ENCODE data around the gene UBTF. TPM values are rescaled to one million over a fixed set of nuclear protein-coding genes. Genes with fewer than 3 reads are reported as not detected.

Gene UBTF
- total and polyA plus RNA-seq, 2 donors (not counting 3 experiments of a cell fraction or from before 2014, with no cell fraction given): 14.7 to 84.7 TPM

DNA sequence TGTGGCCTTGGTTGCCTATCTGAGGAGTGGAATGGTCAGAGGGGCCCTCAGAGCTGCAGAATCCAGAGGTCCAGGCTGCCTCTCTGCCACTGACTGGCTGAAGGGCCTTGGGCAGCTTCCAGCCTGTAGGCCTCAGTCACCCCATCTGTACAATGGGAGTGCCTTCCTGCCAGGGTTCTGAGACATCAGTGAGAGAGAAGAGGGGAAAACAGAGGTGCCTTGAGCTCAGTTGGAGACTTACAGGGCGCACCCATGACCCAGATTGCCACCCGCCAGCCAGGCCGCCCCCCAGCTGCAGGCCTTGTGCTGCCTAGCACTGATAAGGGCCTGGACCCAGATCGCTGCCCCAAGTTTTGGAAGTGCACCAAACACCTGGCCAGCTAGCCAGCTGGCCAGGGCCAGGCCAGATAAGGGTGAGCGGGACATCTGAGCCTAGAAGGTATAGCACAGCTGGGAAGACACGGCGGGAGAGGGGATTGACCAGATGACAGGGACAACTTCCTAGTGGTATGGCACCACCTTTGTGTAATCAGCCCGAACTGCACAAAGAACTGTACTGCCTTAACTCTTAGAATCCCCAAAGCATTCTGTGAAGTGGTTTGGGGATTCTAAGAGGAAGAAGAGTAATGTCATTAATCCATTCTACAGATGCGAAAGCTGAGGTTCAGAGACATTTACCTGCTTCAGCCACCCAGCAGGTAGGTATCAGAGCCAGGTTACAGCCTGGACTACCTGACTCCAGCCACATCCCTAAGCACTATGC, 47.1 kb upstream of the UBTF start:
- Histone ChIP-seq H3K9me3 (replicated peaks; ENCODE audit: control insufficient read depth, insufficient read depth, low read length) (no peaks in the 10 kb centered on the region), H2AFZ (ENCODE audit: low read depth, low read length) (no peak overlapping the region), H3K9me1 (replicated peaks; ENCODE audit: control insufficient read depth, extremely low read depth, insufficient read depth, low read length) (no peaks in the 10 kb centered on the region), H3K4me2 (ENCODE audit: insufficient read depth, low read length) (no peak overlapping the region), H4K20me1 (replicated peaks; ENCODE audit: control insufficient read depth, extremely low read depth, insufficient read depth, low read length) (no peaks in the 10 kb centered on the region), H3K4me3 (replicated peaks in 1 of 3; ENCODE audit: insufficient read depth in 1 of 3, low read depth in 1 of 3, low read length in 3 of 3) (no peak overlapping the region), H3K79me2 (ENCODE audit: control insufficient read depth, insufficient read depth, low read length) (no peaks in the 10 kb centered on the region), H3K4me1 (ENCODE audit: control insufficient read depth, extremely low read depth, insufficient read depth, low read length) (no peaks in the 10 kb centered on the region), H3K36me3 (ENCODE audit: control insufficient read depth in 2 of 2, extremely low read depth in 1 of 2, insufficient read depth in 2 of 2, low read length in 2 of 2) (no peaks in the 10 kb centered on the region), H3K27ac (ENCODE audit: insufficient read depth, low read depth, low read length) (no peak overlapping the region), H3K27me3 (ENCODE audit: control insufficient read depth in 2 of 2, insufficient read depth in 2 of 2, low read length in 2 of 2) (peaks cover 0 to 1% of the 10 kb centered on the region in 2 experiments), H3K9ac (replicated peaks; ENCODE audit: extremely low read depth, insufficient read depth, low read length) (no peak overlapping the region)
- dilution Hi-C loops (cut with MboI; ENCODE audit: extremely low pct_ligation_motif_present, low sequenced_read_pairs): no loop called here
- DNase-seq (ENCODE audit: low read depth, low spot score) (no peak), FAIRE-seq (no peak)
- ChIA-PET CTCF (interaction anchor here (0.9 to 1.3 kb wide), 3 partner anchors 18 to 65 kb away, joined by 3 to 4 read pairs (median 4); no protein-coding TSS in a partner anchor), POLR2A (no interaction called here)
- TF ChIP-seq MAX (IDR thresholded peaks at IDR 0.05; ENCODE audit: insufficient read depth, insufficient read length) (no peak), POLR2A (IDR thresholded peaks at IDR 0.05; ENCODE audit: low read depth, low read length) (no peak), POLR2AphosphoS5 (IDR thresholded peaks at IDR 0.05; ENCODE audit: insufficient read depth, low read depth, low read length) (no peak), EZH2 (IDR thresholded peaks at IDR 0.05; ENCODE audit: borderline replicate concordance, low read depth, low read length, severe bottlenecking) (no peak), MYC (IDR thresholded peaks at IDR 0.05; ENCODE audit: low read depth, low read length) (no peak), JUN (IDR thresholded peaks at IDR 0.05; ENCODE audit: borderline replicate concordance, insufficient read depth, insufficient read length, low read depth) (no peak), GATA2 (IDR thresholded peaks at IDR 0.05; ENCODE audit: insufficient read depth, insufficient read length, low read depth, low read length) (no peak), FOS (IDR thresholded peaks at IDR 0.05; ENCODE audit: borderline replicate concordance, insufficient read depth, low read length) (no peak)
- TF ChIP-seq, protein P1, sequence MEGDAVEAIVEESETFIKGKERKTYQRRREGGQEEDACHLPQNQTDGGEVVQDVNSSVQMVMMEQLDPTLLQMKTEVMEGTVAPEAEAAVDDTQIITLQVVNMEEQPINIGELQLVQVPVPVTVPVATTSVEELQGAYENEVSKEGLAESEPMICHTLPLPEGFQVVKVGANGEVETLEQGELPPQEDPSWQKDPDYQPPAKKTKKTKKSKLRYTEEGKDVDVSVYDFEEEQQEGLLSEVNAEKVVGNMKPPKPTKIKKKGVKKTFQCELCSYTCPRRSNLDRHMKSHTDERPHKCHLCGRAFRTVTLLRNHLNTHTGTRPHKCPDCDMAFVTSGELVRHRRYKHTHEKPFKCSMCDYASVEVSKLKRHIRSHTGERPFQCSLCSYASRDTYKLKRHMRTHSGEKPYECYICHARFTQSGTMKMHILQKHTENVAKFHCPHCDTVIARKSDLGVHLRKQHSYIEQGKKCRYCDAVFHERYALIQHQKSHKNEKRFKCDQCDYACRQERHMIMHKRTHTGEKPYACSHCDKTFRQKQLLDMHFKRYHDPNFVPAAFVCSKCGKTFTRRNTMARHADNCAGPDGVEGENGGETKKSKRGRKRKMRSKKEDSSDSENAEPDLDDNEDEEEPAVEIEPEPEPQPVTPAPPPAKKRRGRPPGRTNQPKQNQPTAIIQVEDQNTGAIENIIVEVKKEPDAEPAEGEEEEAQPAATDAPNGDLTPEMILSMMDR (IDR thresholded peaks at IDR 0.05; ENCODE audit: extremely low read depth in 1 of 2, insufficient read depth in 1 of 2, low read depth in 1 of 2, low read length in 2 of 2): no peak
- intact Hi-C loops (cut with micrococcal nuclease): no loop called here
- BruUV-seq (replicated peaks): no TSS peak
